B cell (primary cell): ENCODE data around the gene ALKBH5.

Experiments used
- EZH2 ChIP-seq: IDR thresholded peaks from 2 replicates; pipeline ENCODE4 v1.6.1; 2012; ENCODE audit warnings: borderline replicate concordance, low read depth, mild to moderate bottlenecking, moderate library complexity, low read length; ENCODE audit not compliant: insufficient read depth, poor library complexity, severe bottlenecking
- TF ChIP-seq, protein P1 (sequence below): fragments of 200-600 bp; IDR thresholded peaks from one replicate; pipeline ENCODE4 v1.8.0; 2022; ENCODE audit warnings: antibody characterized with exemption, mild to moderate bottlenecking

DNA sequence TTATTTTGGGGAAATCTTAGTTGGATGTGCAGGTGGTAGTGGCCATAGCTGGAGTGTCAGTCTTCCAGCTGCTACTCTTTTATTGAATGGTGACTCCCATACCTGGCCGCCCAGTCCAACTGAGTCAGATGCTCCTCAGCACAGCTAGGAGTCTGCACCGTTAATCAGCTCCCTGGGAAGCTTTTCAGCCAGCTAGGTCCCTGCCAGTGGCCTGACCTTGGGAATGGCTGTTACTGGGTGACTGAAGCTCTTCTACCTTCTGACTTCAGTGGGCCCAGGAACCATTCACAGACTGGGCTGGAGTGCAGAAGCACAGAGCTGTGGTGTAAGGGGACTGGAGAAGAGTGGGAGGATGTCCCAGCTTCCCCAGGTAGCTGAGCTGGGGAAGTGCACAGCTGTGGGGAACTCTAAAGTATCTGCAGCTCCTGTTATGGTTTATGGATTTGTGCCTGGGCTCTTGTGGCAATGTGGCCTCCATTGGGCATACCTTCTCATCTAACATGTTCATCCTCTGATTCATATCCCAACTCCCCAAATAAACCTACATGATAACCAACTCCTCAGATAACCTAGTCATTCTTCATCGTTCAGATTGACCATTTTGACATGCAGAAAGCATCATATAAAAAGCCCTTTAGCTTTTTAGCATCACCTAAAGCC lies 14.0 kb downstream of the ALKBH5 start:
- TF ChIP-seq, protein P1, sequence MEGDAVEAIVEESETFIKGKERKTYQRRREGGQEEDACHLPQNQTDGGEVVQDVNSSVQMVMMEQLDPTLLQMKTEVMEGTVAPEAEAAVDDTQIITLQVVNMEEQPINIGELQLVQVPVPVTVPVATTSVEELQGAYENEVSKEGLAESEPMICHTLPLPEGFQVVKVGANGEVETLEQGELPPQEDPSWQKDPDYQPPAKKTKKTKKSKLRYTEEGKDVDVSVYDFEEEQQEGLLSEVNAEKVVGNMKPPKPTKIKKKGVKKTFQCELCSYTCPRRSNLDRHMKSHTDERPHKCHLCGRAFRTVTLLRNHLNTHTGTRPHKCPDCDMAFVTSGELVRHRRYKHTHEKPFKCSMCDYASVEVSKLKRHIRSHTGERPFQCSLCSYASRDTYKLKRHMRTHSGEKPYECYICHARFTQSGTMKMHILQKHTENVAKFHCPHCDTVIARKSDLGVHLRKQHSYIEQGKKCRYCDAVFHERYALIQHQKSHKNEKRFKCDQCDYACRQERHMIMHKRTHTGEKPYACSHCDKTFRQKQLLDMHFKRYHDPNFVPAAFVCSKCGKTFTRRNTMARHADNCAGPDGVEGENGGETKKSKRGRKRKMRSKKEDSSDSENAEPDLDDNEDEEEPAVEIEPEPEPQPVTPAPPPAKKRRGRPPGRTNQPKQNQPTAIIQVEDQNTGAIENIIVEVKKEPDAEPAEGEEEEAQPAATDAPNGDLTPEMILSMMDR: no peak
- TF ChIP-seq EZH2: no peak
